Limb (tissue), 2 donors: Measurements from ENCODE around the gene SGO1.
A peak's percentile ranks its signal among the peaks of the same experiment; 100 is the strongest.
"Not testable (repeated sequence)": the region's sequence is repeated elsewhere in the genome, so short reads cannot be mapped to it uniquely, and the experiment has no call there.

Experiments
- DNase-seq, 2 donors: peaks; one replicate each; pipeline ENCODE4 v3.0.0-alpha.2; 2016; ENCODE audit errors: extremely low spot score in 2 of 2

The SGO1 gene

DNA sequence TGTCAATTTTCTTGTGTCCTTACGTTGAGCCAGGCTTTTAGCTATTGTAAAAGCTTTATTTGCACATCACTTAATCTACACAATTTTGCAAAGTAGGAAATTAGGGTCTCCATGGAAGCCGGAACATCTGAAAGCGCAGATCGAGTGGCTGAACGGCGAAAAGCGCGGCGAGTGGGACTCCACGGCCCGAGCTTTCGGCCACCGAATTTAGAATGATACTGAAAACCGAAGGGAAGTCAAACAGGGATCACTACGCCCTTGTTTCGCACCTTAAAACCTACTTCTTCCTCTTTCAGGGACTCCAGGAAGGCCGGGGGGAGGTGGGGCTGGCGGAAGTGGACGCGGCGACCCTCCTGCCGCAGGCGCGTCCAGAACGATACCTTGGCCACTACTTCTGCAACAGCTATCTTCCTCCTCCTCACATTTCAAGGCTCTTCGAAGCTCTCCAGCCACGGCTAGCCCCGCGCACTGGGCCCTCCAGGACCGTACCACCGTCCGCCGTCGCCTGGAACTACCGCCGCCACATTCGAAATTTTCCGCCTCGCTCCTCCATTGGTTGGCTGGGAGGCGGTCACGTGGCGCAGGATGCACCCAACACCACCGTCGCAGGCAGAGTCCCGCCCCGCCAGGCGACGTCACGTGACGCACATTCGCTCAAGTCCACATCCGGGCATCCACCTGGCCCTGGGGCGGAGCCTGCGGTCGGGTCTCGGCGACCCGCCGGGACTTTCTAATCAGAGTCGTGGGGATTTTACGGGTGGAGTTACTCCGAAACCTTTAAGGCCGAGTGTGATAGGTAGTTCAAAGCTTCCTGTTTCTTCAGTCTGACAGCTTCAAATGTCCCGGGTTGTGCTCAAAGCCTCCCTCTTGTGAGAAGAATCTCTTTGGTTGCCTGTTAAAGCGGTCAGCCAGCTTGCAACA lies at the start of gene SGO1:
SGO1 (minus strand) TSS at position 528 of the 921 bp plus-strand sequence. CDS start 2,179 bp downstream, outside the sequence.
- peak; percentile 97 to 99 for DNase-seq

DNA sequence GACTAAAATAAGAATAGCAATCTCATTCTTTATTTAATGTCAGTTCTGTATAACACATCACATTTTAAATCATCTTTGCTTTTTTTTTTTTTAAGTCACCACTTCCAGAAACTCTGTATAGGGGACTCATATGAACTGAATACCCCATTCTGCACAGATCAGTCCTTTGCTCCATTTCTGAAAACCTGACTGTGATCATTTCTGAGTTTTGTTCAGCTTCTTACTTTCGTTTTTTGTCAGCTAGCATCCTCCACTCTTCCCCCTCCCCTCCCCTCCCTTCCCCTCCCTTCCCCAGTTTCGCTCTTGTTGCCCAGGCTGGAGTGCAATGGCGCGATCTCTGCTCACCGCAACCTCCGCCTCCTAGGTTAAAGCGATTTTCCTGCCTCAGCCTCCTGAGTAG lies 49.8 kb upstream of the SGO1 start:
- no peak for DNase-seq

DNA sequence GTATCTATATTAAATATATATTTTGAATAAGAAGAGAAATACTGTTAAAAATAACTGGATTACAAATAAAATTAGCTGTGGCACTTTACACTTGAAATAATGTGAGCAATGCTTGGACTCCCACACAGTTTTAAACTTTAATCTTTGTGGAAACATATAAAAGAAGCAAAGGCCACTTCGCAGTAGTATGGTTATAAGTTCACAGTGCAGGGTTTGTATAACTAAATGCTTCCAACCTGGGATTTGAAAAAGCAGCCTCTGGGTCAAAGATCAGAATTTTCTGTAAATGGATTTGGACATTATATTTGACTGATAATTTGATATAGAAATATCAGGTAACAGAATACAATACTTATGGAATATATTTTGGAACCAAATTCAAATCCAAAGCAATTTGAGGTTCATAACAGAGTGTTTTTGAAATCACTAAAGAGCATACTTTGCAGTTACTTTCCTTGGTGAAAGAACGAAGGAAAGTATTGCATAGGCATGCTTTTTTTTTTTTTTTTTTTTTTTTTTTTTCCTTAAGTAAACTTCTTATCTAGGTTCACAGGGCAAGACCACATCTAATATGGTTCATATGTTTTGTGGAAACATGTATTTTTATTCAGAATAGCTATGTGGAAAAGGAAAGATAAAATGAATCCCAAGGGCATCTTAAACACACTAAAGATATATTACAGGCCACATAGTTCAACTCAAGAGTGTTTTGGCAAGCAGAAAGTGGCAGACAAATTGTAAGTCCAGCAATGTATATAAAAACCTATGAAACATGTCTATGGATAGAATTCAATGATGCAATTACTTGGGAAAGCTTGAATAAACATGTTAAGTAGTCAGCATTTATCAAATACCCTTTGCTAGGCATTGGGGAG lies 47.1 kb upstream of the SGO1 start:
- DNase-seq, result peak in 1 of 2 donors; percentile 47

DNA sequence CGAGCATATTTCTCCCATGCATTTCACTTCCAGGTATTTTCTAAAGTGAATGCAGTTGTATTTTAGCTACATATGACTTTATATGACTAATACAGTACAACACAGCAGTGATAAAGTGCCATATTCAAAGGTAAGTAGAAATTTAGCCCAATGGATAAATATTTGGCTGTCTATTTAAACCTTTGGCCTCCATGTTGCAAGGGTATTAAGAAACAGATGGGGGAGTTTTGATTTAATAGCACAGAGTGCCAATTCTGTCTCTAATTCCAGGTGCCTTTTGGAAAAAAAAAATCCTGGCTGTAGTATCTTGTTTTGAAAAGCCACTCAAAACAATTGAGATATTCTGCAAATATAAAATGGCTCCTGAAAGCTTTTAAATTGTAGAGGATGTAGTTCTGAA lies 44.9 kb upstream of the SGO1 start:
- no peak for DNase-seq

DNA sequence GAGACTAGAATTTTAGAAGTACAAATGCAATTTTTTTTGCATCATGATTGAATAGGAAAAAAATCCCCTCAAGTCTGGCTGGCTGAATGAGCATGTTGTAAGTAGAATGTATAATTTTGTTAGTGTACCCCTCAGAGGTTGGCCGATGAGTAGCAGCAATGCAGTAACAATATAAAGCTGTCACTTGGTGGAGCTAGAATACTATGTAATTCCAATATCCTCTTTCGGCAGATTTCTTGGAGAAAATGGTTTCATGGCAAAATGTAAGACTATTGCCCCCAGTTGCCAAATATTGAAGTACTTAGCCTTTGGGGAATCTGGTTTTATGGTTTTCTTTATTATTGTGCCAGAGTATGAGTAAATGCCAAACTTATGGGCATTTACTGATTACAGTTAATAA lies 39.8 kb upstream of the SGO1 start:
- DNase-seq, result peak in 1 of 2 donors; percentile 82

DNA sequence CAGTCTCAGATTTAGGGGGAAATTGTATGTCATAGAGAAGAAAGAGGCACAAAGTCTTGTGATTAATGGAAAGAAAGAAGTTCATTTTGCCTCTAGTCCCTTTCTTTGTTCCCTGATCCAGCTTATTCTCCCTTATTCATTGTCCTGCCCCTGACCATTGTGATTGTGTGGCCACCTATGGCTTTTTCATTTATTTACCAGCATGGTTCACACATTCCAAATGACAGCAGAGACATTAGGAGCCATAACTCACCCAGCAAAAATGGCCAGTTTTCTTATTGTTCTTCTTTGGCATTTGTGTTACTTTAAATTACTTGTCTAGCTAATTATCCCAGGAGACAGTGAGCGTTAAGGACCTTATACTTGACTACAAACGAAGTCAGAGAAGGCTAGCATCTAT lies 36.3 kb upstream of the SGO1 start:
- no peak for DNase-seq

DNA sequence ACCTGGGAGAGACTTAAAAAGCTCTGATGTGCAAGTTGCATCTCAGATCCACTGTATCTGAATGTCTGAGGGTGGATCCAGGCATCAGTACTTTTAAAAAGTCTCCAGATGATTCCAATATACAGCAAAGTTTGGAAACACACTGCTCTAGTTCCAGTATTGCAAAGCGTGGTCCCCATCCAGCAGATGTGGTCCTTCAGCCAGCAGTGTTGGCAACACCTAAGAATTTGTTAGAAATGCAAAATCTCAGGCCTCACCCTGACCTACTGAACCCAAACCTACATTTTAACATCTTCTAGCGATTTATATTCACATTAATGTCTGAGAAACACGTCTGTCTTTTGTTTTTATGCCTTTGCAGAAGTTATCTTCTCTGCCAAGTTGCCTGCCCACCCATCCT lies 32.2 kb upstream of the SGO1 start:
- no peak for DNase-seq

DNA sequence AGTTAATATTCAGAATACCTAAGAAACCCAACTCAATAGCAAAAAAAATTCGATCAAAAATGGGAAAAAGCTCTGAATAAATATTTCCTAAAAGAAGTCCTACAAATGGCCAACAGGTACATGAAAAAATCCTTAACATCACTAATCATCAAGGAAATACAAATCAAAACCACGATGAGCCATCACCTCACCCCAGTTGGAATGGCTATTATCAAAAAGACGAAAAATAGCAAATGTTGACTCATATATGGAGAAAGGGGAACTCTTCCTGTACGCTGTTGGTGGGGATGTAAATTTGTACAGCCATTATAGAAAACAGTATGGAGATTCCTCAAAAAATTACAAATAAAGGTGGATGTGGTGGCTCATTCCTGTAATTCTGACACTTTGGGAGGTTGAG lies 29.6 kb upstream of the SGO1 start:
- no peak for DNase-seq

DNA sequence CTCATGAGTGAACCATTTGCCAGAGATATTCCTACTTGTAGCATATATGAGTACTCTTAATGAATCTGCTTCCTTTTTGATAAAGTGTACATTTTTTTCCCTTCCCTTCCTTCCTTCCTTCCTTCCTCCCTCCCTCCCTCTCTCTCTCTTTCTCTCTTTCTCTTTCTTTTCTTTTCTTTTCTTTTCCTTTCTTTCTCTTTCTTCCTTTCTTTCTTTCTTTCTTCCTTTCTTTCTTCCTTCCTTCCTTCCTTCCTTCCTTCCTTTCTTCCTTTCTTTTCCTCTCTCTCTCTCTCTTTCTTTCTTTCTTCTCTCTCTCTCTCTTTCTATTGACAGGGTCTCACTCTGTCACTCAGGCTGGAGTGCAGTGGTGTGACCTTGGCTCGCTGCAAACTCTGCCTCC lies 27.5 kb upstream of the SGO1 start:
- not testable (repeated sequence) for DNase-seq

DNA sequence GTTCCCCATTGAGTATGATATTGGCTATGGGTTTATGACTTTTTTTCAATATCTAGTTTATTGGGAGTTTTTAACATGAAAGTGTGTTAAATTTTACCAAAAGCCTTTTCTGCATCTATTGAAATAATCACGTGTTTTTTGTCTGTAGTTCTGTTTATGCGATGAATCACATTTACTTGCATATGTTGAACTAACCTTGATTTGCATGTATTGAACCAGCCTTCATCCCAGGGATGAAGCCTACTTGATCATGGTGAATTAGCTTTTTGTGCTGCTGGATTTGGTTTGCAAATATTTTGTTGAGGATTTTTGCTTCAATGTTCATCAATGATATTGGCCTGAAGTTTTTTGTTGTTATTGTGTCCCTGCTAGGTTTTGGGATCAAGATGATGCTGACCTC lies 21.9 kb upstream of the SGO1 start:
- not testable (repeated sequence) for DNase-seq

DNA sequence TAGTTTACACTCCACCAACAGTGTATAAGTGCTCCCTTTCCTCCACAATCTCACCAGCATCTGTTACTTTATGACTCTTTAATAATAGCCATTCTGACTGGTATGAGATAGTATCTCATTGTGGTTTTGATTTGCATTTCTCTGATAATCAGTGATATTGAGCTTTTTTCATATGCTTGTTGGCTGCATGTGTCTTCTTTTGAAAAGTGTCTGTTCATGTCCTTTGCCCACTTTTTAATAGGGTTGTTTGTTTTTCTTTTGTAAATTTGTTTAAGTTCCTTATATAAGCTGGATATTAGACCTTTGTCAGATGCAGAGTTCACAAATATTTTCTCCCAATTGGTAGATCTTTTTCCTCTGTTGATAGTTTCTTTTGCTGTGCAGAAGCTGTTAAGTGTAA lies 19.9 kb upstream of the SGO1 start:
- not testable (repeated sequence) for DNase-seq

DNA sequence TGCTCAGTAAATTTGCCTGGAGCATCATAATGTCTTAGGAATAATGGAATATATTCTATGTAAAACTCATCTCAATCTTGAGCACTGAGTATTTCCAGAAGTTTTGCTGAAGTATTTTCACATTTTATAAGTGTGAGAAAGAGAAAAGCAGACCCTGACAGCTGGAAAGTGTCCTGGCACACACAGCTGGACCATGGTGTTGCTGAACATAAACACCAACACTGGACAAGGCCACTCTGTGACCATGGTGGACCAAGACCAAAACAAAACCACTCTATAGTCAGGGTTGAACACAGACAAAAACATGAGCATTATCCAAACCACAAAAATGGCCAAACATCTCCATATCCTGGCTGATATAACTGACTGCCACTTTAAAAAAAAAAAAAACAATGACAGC lies 15.1 kb upstream of the SGO1 start:
- DNase-seq, result no peak

DNA sequence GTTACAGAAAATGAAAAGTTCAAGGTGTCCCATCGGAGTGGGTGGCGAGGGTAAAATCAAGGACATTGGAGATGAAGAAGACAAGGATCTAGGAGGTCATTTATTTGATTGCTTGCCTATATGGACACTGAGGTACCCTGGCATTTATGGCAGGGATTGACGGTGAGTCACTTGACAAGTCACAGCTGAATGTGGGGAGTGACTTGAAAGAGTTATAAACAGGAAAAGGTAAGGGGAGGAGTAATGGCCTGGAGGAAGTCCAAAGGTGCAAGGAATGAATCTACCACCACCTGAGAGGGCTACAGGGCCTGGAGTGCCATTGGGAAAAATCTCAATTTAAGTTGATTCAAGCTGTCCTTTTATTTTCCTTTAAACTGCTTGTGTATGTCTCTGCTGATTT lies 11.8 kb upstream of the SGO1 start:
- no peak for DNase-seq

DNA sequence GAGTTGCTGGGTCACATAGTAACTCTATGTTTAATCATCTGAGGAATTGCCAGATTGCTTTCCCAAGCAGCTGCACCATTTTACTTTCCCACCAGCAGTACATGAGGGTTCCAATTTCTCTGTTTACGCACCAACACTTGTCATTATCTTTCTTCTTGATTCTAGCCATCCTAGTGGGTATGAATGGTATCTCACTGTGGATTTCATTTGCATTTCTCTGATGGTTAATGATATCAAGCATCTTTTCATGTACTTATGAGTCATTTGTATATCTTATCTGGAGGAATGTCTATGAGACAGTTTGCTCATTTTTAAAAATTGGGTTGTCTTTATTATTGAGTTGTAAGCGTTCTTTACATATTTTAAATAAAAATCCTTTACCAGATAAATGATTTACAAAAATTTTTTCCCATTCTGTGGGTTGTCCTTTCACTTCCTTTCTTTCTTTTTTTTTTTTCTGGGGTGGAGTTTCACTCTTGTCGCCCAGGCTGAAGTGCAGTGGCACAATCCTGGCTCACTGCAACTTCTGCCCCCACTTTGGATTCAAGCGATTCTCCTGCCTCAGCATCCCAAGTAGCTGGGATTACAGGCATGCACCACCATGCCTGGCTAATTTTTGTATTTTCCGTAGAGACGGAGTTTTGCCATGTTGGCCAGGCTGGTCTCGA lies 8.9 kb upstream of the SGO1 start:
- no peak for DNase-seq

DNA sequence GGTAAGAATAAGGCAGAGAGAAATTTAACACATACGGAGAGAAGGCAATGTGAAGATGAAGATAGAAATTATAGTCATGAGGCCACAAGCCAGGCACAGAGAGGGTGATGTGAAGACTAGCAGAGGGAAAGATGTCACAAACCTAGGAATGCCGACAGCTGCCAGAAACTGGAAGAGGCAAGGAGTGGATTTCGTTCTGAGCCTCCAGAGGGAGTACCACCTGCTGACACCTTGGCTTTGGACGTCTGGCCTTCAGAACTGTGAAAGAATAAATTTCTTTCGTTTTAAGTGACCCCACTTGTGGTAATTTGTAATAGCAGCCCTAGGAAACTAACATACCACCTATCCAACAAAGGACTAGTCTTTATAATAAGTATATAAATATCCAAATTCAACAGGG lies 5.0 kb upstream of the SGO1 start:
- no peak for DNase-seq

DNA sequence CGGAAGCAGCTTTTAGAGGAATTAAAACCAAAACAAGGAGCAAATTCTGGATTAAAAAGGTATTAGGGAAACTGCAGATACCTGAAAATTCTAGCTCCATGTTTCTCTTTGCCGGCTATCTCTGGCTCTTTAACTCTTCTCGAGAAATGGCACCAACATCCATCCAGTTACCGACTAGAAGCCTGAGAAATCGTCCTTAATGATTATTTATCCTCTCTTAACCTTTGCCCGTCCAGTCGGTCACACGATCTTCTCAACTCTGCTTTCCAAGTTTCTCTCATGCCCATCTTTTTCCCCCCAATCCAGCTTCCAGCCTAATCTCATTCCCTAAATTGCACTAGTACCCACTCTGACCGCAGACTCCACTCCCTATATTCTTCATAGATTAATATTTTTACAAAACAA lies 596 bp upstream of the SGO1 start:
- peak in 1 of 2 donors; percentile 32 for DNase-seq

DNA sequence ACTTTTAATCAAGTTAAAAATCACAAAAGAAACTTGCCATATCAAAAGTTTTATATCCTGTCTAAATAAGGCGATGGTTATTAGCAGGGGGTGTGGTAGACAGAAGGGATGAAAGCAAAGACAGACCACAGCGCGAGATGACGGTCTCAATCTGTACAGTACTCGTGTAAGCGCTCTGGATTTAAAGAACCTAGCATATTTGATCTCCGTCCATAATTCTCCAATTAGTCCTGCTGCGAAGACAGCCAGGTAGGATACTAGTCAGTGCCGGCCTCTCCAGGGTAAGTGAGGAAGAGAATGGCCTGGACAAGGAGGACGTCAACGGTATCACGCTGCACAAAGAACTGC lies 701 bp downstream of the SGO1 start:
- no peak for DNase-seq

DNA sequence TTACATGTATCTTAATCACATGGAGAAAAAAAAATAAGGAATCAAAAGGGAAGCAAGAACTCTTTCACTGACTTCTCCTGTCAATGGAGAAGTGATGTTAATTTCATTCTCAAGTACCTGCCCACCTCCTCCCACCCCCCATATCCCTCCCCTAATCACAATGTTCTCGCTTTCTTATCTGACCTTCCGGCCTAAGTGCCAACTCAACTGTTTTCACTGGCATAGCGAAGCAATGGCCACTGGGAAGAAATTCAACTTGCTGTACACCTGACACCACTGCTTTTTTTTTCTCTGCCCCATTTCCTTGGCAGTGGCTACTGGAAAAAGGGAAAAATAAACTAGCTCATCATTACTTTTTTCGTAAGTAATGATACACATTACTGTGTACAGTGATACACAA lies 3.8 kb downstream of the SGO1 start:
- DNase-seq, result no peak

DNA sequence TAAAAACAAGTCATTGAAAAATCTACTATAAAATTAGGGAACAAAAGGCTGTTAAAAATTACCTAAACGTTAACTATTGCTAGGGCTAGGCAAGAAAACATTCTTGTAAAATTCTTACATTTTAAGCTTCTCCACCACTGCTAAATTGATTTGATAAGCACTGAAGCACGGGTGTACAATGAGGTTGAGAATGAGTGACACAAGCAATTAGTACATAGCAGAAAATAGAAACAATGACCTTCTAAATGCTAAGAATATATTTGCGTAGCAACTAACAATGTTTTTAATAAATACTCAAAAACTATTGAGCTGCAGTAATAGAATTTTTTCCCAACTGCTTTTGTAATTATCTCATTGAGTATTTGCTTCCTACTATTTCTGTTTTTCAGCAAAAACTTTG lies 4.7 kb downstream of the SGO1 start:
- no peak for DNase-seq

DNA sequence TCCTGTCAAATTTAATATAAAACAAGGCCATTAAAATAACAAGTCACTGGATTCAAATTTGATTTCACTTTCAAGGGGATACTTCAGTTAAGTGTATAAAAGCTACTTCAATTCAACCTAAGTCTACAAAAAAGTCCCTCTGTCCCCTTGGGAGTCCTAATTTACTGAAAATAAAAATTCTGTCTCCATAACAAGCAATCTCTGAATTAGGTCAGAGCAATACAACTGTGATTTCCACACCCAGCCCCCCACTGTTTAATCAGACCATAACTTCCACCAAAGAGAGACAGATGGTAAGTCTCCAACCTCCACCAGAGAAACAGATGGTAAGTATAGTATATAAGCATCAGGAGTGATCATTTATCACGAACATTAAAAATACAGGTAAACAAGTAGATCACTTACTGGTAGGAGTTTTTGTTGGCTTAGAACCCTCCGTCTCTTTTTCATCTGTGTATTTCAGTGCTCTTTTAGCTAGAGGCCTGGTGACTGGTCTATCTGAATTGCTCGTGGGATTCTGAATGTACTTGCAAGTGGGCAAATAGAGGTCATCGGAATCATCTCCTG lies 12.1 kb downstream of the SGO1 start:
- no peak for DNase-seq

DNA sequence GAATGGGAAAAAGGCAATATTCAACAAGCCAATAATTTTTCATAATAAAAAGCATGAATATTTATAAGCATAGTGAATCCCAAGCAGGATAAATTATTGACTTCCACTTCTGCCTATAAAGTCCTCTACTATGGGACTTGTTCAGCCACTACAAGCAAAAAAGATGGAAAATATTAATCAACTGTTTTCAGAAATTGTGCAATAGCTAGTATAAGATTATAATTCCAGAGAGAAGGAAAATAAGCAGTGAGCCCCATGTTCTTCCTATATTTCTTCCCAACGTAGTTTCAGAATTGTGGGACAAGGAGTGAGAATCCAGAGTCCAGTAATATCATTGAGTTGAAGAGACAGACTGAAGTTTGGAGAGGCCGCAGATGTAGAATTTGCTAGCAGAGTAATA lies 24.3 kb downstream of the SGO1 start:
- no peak for DNase-seq

DNA sequence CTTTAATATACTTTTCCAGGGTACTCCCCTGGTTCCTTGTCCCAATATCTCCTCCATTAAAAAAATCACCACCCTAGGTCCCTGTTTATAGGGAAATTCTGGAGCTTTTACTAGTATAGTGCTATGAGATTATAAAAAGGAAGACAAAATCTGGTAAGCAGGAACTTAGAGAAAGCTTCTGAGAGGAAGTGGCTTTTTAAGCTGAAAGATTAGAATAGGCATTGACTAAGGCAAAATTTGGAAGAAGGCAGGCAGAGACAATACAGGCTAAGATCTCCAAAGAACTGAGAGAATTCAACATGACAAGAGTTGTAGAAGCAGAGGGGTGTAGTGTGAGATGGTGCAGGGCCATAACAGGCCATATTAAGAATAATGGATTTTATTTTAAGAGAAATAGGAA lies 25.8 kb downstream of the SGO1 start:
- DNase-seq, result no peak
